Peyer's patch (tissue), 4 donors: Measurements from ENCODE around the gene CLCN7.

Experiments used
- POLR2A ChIP-seq, 2 donors: fragments of 450-650 bp; IDR thresholded peaks; one replicate each; pipeline ENCODE4 v1.5.1; 2017; ENCODE audit warnings: antibody characterized with exemption in 2 of 2, mild to moderate bottlenecking in 2 of 2, moderate library complexity in 2 of 2
- TF ChIP-seq, protein P1 (sequence below), 6 experiments: fragments of 450-650 bp in 4 of 6; fragments of 200-600 bp in 2 of 6; sonication (generic) in 1 of 6; IDR thresholded peaks; one replicate each; pipeline ENCODE4 v1.5.1; 2017 to 2019; ENCODE audit warnings: antibody characterized with exemption in 6 of 6, mild to moderate bottlenecking in 3 of 6, moderate library complexity in 1 of 6

DNA sequence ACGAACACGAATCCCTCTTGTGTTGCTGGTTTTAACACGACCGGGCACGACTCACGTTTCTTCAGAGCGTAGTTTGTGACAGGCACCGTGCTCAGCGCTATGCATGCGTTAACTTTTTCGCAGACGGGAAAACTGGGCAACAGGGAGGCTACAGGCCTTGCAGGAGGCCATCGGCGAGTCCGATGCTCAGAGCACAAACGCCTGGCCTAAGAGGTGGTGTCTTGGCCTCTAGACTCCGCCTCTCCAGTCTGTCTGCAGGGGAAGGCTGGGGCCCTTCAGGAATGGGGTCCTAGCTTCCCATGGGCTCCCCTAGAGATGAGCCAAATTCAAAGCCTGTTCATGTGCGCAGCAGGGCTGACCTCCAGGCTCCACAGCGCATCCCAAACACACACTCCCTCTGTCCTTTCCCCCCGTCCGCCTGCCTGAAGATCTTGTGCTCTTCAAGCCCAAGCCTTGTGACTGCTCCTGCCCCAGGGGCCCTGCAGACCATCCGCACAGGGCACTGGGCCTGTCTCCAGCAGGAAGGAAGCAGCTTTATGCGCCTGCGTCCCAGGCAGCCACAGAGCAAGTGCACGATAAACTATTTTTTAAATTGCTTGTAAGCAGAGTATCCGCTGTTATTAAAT is 3.1 kb downstream of the CLCN7 start:
- TF ChIP-seq, protein P1, sequence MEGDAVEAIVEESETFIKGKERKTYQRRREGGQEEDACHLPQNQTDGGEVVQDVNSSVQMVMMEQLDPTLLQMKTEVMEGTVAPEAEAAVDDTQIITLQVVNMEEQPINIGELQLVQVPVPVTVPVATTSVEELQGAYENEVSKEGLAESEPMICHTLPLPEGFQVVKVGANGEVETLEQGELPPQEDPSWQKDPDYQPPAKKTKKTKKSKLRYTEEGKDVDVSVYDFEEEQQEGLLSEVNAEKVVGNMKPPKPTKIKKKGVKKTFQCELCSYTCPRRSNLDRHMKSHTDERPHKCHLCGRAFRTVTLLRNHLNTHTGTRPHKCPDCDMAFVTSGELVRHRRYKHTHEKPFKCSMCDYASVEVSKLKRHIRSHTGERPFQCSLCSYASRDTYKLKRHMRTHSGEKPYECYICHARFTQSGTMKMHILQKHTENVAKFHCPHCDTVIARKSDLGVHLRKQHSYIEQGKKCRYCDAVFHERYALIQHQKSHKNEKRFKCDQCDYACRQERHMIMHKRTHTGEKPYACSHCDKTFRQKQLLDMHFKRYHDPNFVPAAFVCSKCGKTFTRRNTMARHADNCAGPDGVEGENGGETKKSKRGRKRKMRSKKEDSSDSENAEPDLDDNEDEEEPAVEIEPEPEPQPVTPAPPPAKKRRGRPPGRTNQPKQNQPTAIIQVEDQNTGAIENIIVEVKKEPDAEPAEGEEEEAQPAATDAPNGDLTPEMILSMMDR (IDR thresholded peaks at IDR 0.05) = no peak
- no peak for TF ChIP-seq POLR2A (IDR thresholded peaks at IDR 0.05)
